Measurements from ENCODE around the gene SLA2.
"Not testable (repeated sequence)": the region's sequence is repeated elsewhere in the genome, so short reads cannot be mapped to it uniquely, and the experiment has no call there.

SLA2 gene

GRCh38 chr20:36573798-36574365 is 72.1 kb downstream of the SLA2 start:
- peak; percentile 39 for DNase-seq

GRCh38 chr20:36573103-36573797 is 72.7 kb downstream of the SLA2 start, which contains the start of gene TGIF2:
Gene TGIF2, plus strand, starts transcription at chr20:36573597. Its CDS starts 5,178 bp downstream, at chr20:36578775.
- DNase-seq: peak; percentile 89

GRCh38 chr20:36572701-36573102 is 73.3 kb downstream of the SLA2 start:
- no peak for DNase-seq

- DNase-seq: peak; percentile 12
Measured at GRCh38 chr20:36571564-36572504, 74.2 kb downstream of the SLA2 start.

- no peak for DNase-seq
Measured at GRCh38 chr20:36569847-36570429, 76.1 kb downstream of the SLA2 start.

- no peak for DNase-seq
Measured at GRCh38 chr20:36565520-36565919, 80.5 kb downstream of the SLA2 start.

GRCh38 chr20:36564726-36565121 is 81.3 kb downstream of the SLA2 start:
- DNase-seq: not testable (repeated sequence)

- not testable (repeated sequence) for DNase-seq
Measured at GRCh38 chr20:36564078-36564725, 81.8 kb downstream of the SLA2 start.

- no peak for DNase-seq
Measured at GRCh38 chr20:36563374-36563773, 82.6 kb downstream of the SLA2 start.

- no peak for DNase-seq
Measured at GRCh38 chr20:36562724-36563123, 83.3 kb downstream of the SLA2 start.
